Astrocyte (in vitro differentiated cells and primary cell): Measurements from ENCODE around the gene ANP32A. TPM values are rescaled to one million over a fixed set of nuclear protein-coding genes. Genes with fewer than 3 reads are reported as not detected.

Experiments
- DNase-seq: peaks from one replicate; pipeline ENCODE4 v3.0.0-alpha.2; 2010; ENCODE audit warnings: low read depth
- FAIRE-seq: peaks from 2 replicates; lab custom pipeline; 2011; peaks lifted over from hg19 to GRCh38; lab: Jason Lieb, UNC
- H2AFZ ChIP-seq: 2 replicates; pipeline ENCODE4 v1.6.0; 2012; ENCODE audit warnings: low read depth, low read length, inconsistent platforms
- H3K27ac ChIP-seq: 2 replicates; pipeline ENCODE4 v1.5.1; 2011; ENCODE audit warnings: low read depth, low read length, inconsistent platforms
- H3K27me3 ChIP-seq: 2 replicates; pipeline ENCODE4 v1.6.0; 2011; ENCODE audit warnings: low read length, inconsistent platforms; ENCODE audit not compliant: insufficient read depth
- H3K36me3 ChIP-seq: 2 replicates; pipeline ENCODE4 v1.5.1; 2011; ENCODE audit warnings: low read length, inconsistent platforms; ENCODE audit not compliant: insufficient read depth
- H3K4me1 ChIP-seq: 2 replicates; pipeline ENCODE4 v1.5.1; 2011; ENCODE audit warnings: low read length, inconsistent platforms; ENCODE audit not compliant: insufficient read depth
- H3K4me2 ChIP-seq: 2 replicates; pipeline ENCODE4 v1.6.0; 2012; ENCODE audit warnings: low read length, inconsistent platforms
- H3K4me3 ChIP-seq: 2 replicates; pipeline ENCODE4 v1.5.1; 2011; ENCODE audit warnings: low read depth, mild to moderate bottlenecking, low read length, inconsistent platforms; ENCODE audit not compliant: insufficient read depth
- H3K79me2 ChIP-seq: 2 replicates; pipeline ENCODE4 v1.6.0; 2012; ENCODE audit warnings: mild to moderate bottlenecking, low read length, inconsistent platforms; ENCODE audit not compliant: insufficient read depth
- H3K9ac ChIP-seq: 2 replicates; pipeline ENCODE4 v1.6.0; 2012; ENCODE audit warnings: mild to moderate bottlenecking, low read length, inconsistent platforms
- H3K9me3 ChIP-seq: 2 replicates; pipeline ENCODE4 v1.5.1; 2012; ENCODE audit warnings: low read depth, mild to moderate bottlenecking, low read length, inconsistent platforms; ENCODE audit not compliant: insufficient read depth
- H4K20me1 ChIP-seq: 2 replicates; pipeline ENCODE4 v1.6.0; 2012; ENCODE audit warnings: low read length, inconsistent platforms; ENCODE audit not compliant: insufficient read depth
- H3K27ac Mint-ChIP-seq: one replicate; pipeline ENCODE4 v1.8.0; 2021; ENCODE audit warnings: mild to moderate bottlenecking, mixed read lengths; ENCODE audit not compliant: unreplicated experiment
- H3K27me3 Mint-ChIP-seq: one replicate; pipeline ENCODE4 v1.8.0; 2021; ENCODE audit warnings: low read depth, mixed read lengths; ENCODE audit not compliant: unreplicated experiment
- H3K36me3 Mint-ChIP-seq: one replicate; pipeline ENCODE4 v1.8.0; 2021; ENCODE audit warnings: low read depth, mixed read lengths; ENCODE audit not compliant: unreplicated experiment
- H3K4me1 Mint-ChIP-seq: one replicate; pipeline ENCODE4 v1.8.0; 2021; ENCODE audit warnings: low read depth, mixed read lengths; ENCODE audit not compliant: unreplicated experiment
- H3K4me3 Mint-ChIP-seq: one replicate; pipeline ENCODE4 v1.8.0; 2021; ENCODE audit warnings: mild to moderate bottlenecking, moderate library complexity, mixed read lengths; ENCODE audit not compliant: unreplicated experiment
- H3K9me3 Mint-ChIP-seq: one replicate; pipeline ENCODE4 v1.8.0; 2021; ENCODE audit warnings: mild to moderate bottlenecking, mixed read lengths; ENCODE audit not compliant: unreplicated experiment
- EZH2 ChIP-seq: IDR thresholded peaks from 2 replicates; pipeline ENCODE4 v1.6.1; 2012; ENCODE audit warnings: mild to moderate bottlenecking, low read length, inconsistent platforms; ENCODE audit not compliant: insufficient read depth
- total RNA-seq: library from RNA; stranded (reverse); gene quantifications from 2 replicates; pipeline ENCODE4 v1.2.1, GENCODE V29; 2021
- TF ChIP-seq, protein P1 (sequence below): IDR thresholded peaks from 2 replicates; pipeline ENCODE4 v1.5.1; 2011; ENCODE audit warnings: low read depth, mild to moderate bottlenecking, inconsistent platforms, low read length, moderate library complexity; ENCODE audit not compliant: insufficient read depth

Gene ANP32A
- total RNA-seq, 1 donor from 2014 or later, result 138 TPM

DNA sequence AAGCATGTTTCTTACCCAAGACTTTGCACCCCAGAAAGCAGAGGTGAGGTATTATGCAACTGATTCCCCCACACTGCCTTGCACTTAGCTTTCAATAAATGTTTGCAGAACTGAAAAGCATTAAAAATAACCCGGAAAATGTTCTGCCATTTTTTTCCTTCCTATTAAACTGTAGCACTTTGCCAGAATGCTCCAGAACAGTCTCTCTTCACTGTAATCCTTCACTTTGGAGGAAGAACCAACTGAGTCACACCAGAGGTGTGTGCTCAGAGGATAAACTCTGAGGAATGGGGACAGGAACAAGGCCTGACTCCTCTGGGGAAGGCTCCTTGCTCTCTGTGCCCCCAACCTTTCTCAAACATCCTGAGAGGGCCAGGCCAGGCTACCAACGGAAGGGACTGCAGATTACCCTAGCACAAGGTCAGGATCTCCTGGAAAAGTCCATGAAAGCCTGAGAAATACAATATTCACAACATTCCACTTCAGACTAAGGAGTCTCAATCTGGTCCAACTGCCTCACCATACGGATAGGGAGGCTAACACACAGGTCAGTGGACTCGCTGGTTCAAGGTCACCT is 19.0 kb downstream of the ANP32A start:
- peaks cover 1% of the 10 kb centered on the region for H3K9me3 Mint-ChIP-seq
- peaks cover 90% of the 10 kb centered on the region for H4K20me1 ChIP-seq

DNA sequence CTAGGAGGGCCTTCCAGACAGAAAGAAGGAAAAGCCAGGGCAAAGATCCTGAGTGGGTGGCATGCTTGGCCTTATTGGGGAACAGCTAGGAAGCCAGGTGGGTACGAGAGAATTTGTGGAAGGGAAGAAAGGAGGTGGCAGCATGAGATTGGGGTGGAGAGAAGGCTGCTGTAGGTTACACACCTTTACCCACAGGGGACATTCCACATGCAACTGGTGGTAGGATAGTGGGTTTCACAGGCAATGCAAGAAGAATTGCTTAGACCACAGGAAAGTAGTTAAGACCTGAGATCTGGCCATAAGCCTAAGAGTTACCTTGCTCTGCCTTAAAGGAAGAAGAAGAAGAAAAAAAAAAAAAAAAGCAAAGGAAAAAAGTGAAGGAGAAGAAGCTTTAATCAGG is 19.8 kb downstream of the ANP32A start:
- no peak overlapping the region for H3K4me3 ChIP-seq
- no peak overlapping the region for H3K27ac Mint-ChIP-seq
- FAIRE-seq (no peak), DNase-seq (no peak)
- H3K4me3 Mint-ChIP-seq, result no peak overlapping the region
- H3K27ac ChIP-seq, result no peak overlapping the region
- H3K4me1 Mint-ChIP-seq, result peaks cover 32% of the 10 kb centered on the region
- H2AFZ ChIP-seq, result no peak overlapping the region
- H3K27me3 ChIP-seq, result no peaks in the 10 kb centered on the region
- H3K9me3 Mint-ChIP-seq, result peaks cover 1% of the 10 kb centered on the region
- H3K36me3 ChIP-seq, result no peaks in the 10 kb centered on the region
- TF ChIP-seq, protein P1, sequence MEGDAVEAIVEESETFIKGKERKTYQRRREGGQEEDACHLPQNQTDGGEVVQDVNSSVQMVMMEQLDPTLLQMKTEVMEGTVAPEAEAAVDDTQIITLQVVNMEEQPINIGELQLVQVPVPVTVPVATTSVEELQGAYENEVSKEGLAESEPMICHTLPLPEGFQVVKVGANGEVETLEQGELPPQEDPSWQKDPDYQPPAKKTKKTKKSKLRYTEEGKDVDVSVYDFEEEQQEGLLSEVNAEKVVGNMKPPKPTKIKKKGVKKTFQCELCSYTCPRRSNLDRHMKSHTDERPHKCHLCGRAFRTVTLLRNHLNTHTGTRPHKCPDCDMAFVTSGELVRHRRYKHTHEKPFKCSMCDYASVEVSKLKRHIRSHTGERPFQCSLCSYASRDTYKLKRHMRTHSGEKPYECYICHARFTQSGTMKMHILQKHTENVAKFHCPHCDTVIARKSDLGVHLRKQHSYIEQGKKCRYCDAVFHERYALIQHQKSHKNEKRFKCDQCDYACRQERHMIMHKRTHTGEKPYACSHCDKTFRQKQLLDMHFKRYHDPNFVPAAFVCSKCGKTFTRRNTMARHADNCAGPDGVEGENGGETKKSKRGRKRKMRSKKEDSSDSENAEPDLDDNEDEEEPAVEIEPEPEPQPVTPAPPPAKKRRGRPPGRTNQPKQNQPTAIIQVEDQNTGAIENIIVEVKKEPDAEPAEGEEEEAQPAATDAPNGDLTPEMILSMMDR, result no peak
- no peak for TF ChIP-seq EZH2
- peaks cover 13% of the 10 kb centered on the region for H3K4me1 ChIP-seq
- H3K36me3 Mint-ChIP-seq, result peaks cover 7% of the 10 kb centered on the region
- H3K9ac ChIP-seq, result no peak overlapping the region
- H3K79me2 ChIP-seq, result peaks cover 93% of the 10 kb centered on the region
- H3K4me2 ChIP-seq, result no peak overlapping the region
- peaks cover 90% of the 10 kb centered on the region for H4K20me1 ChIP-seq
- H3K27me3 Mint-ChIP-seq, result no peaks in the 10 kb centered on the region
- no peaks in the 10 kb centered on the region for H3K9me3 ChIP-seq

More for the DNA sequence above, 19.0 kb downstream of the ANP32A start:
- Histone ChIP-seq H3K9ac (no peak overlapping the region), H3K79me2 (peaks cover 93% of the 10 kb centered on the region), H3K27me3 (no peaks in the 10 kb centered on the region), H3K4me3 (no peak overlapping the region), H3K27ac (no peak overlapping the region), H2AFZ (no peak overlapping the region), H3K4me1 (peaks cover 11% of the 10 kb centered on the region), H3K36me3 (no peaks in the 10 kb centered on the region), H3K9me3 (no peaks in the 10 kb centered on the region), H3K4me2 (no peak overlapping the region)
- peaks cover 37% of the 10 kb centered on the region for H3K4me1 Mint-ChIP-seq
- no peak overlapping the region for H3K4me3 Mint-ChIP-seq
- peaks cover 9% of the 10 kb centered on the region for H3K36me3 Mint-ChIP-seq
- TF ChIP-seq EZH2, result no peak
- TF ChIP-seq, protein P1, result no peak
- H3K27me3 Mint-ChIP-seq, result no peaks in the 10 kb centered on the region
- no peak overlapping the region for H3K27ac Mint-ChIP-seq
- DNase-seq, result no peak
- FAIRE-seq, result no peak

DNA sequence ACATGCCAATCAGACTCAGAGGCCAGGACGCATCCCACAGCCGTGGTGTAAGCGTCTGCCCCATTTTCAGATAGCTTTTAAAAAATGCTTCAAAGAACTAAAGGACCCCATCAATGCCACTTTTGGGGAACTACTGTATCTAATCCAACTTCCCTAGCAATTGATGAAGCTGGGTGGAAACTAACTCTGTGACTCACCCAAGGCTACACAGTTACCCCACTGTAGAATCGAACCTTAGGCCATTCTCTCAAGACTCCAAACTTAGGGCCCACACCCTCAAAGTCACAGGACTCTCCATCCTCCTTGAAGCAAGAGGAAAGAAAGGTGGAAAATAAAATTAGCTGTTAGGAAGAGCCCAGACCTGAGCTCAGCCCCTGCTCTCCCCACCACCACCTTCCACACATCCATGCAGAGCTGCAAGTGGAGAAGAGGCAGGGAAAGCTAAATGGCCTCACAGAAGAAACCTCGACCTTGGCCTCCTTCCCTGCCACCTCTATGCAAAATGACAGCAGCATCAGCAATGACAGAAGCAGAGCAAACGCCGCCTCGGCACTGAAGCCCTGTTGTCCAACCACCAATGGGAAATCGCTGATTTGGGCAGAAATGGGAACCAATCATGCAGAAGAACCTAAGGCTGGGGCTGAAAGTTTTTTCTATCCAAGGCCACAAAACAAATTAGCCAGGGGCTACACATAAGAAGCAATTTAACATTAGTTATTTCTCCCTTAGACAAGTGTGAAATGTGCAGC is 22.2 kb downstream of the ANP32A start:
- H3K27ac Mint-ChIP-seq, result no peak overlapping the region
- Histone ChIP-seq H3K4me3 (no peak overlapping the region), H3K27ac (no peak overlapping the region), H3K9me3 (no peaks in the 10 kb centered on the region), H4K20me1 (peaks cover 93% of the 10 kb centered on the region), H3K36me3 (no peaks in the 10 kb centered on the region), H3K9ac (no peak overlapping the region), H3K4me2 (no peak overlapping the region), H3K27me3 (no peaks in the 10 kb centered on the region), H3K79me2 (peaks cover 96% of the 10 kb centered on the region), H3K4me1 (peaks cover 24% of the 10 kb centered on the region), H2AFZ (no peak overlapping the region)
- peaks cover 6% of the 10 kb centered on the region for H3K36me3 Mint-ChIP-seq
- peaks cover 1% of the 10 kb centered on the region for H3K9me3 Mint-ChIP-seq
- no peak overlapping the region for H3K4me3 Mint-ChIP-seq
- H3K4me1 Mint-ChIP-seq, result peaks cover 48% of the 10 kb centered on the region
- H3K27me3 Mint-ChIP-seq, result no peaks in the 10 kb centered on the region
- no peak for FAIRE-seq
- DNase-seq, result no peak
- TF ChIP-seq EZH2, result no peak
- TF ChIP-seq, protein P1, result no peak
